ENCODE results near the gene TIMM44. TPM values are rescaled to one million over a fixed set of nuclear protein-coding genes. Genes with fewer than 3 reads are reported as not detected.

Gene TIMM44
- total and polyA plus RNA-seq, 9 donors = 29.8 to 110 (median 50.3) TPM

- no peak for DNase-seq
- WGBS, 3 donors = 61 to 84% (median 62%) methylated on average over 4 of the region's 4 CpGs
- H3K4me1 ChIP-seq (ENCODE audit: insufficient read depth) = no peaks in the 10 kb centered on the region
- intact Hi-C loops (cut with DNase I) = no loop called here
- H3K27me3 ChIP-seq = no peaks in the 10 kb centered on the region
- no peak overlapping the region for H3K27ac ChIP-seq
- TF ChIP-seq CTCF (IDR thresholded peaks at IDR 0.05) (no peak), EP300 (IDR thresholded peaks at IDR 0.05) (no peak), POLR2A (IDR thresholded peaks at IDR 0.05) (no peak)
- H3K9me3 ChIP-seq = no peaks in the 10 kb centered on the region
- no peak overlapping the region for H3K4me3 ChIP-seq
- H3K36me3 ChIP-seq = no peaks in the 10 kb centered on the region
Measured at GRCh38 chr19:7883105-7883504, 60.4 kb downstream of the TIMM44 start.

GRCh38 chr19:7881910-7882309 lies 61.6 kb downstream of the TIMM44 start:
- Histone ChIP-seq H3K36me3 (no peaks in the 10 kb centered on the region), H3K4me1 (ENCODE audit: insufficient read depth) (no peaks in the 10 kb centered on the region), H3K4me3 (no peak overlapping the region), H3K27me3 (no peaks in the 10 kb centered on the region), H3K27ac (no peak overlapping the region), H3K9me3 (no peaks in the 10 kb centered on the region)
- TF ChIP-seq EP300 (IDR thresholded peaks at IDR 0.05) = no peak
- WGBS, 3 donors = 88 to 93% (median 89%) methylated on average over 3 of the region's 3 CpGs
- no peak for DNase-seq
- intact Hi-C loops (cut with DNase I) = no loop called here

DNA sequence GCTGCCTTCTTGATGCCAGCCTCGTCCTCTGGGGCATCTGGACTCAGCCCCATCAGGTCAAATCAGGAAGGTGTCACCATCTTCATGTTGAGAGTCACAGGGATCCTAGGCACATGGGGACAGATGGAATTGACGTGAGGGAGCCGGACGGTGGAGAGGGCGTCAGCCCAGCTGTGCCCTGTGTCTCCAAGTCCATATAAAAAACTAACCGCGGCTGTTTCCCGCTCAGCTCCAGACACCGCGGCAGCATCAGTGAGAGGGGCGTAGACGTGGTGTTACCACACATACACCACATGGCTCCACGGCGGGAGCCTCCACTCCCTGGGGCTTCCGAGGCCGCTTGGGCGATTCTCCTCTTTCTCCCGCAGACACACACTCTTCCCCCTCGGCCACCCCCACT lies 63.6 kb downstream of the TIMM44 start:
- intact Hi-C loops (cut with DNase I) = no loop called here
- DNase-seq = no peak
- no peak for TF ChIP-seq CTCF (IDR thresholded peaks at IDR 0.05)
- TF ChIP-seq EP300 (IDR thresholded peaks at IDR 0.05) = no peak
- no peak for TF ChIP-seq POLR2A (IDR thresholded peaks at IDR 0.05)

DNA sequence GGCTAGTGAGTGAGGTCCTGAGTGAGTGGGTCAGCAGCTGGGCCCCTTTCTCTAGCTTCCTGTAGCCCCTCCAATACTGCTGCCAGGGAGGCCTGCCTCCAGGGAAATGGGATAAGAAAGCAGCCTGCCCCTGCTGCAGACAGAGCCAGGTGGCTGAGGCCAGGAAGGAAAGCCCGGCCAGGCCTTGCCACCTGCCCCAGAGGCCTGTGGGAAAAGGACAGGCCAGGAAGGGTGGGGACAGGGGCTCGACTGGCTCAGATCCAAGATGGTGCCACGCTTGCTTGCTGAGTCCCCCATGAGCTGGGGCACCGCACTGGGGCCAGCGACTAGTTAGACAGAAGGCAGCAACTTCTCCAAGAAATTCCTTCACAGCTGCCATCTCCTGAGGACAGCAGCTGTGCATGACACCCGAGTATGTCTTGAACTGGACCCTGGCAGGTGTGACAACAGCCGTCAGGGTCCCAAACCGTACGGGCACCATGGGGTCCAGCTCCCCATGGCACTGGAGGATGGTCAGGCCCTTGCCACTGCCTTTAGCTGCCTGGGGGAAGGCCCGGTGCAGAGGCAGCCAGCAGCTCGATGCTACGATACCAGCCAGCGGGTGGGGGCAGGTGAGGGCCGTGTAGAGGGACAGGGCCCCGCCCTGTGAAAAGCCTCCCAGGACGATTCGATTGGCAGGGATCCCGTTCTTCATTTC lies 64.2 kb downstream of the TIMM44 start:
- intact Hi-C loops (cut with DNase I) = no loop called here

More for the DNA sequence above, 63.6 kb downstream of the TIMM44 start:
- Histone ChIP-seq H3K4me1 (ENCODE audit: insufficient read depth) (no peaks in the 10 kb centered on the region), H3K4me3 (no peak overlapping the region), H3K9me3 (no peaks in the 10 kb centered on the region), H3K36me3 (no peaks in the 10 kb centered on the region), H3K27ac (no peak overlapping the region), H3K27me3 (no peaks in the 10 kb centered on the region)
- 71 to 78% (median 72%) methylated on average over 19 of the region's 19 CpGs for WGBS, 3 donors

More for the DNA sequence above, 64.2 kb downstream of the TIMM44 start:
- Histone ChIP-seq H3K4me1 (ENCODE audit: insufficient read depth) (no peaks in the 10 kb centered on the region), H3K9me3 (no peaks in the 10 kb centered on the region), H3K27me3 (no peaks in the 10 kb centered on the region), H3K36me3 (no peaks in the 10 kb centered on the region), H3K4me3 (no peak overlapping the region), H3K27ac (no peak overlapping the region)
- DNase-seq = peak in 1 of 5 donors; percentile 17
- TF ChIP-seq CTCF (IDR thresholded peaks at IDR 0.05) (no peak), POLR2A (IDR thresholded peaks at IDR 0.05) (no peak), EP300 (IDR thresholded peaks at IDR 0.05) (no peak)
- 61 to 64% (median 62%) methylated on average over 18 of the region's 18 CpGs for WGBS, 3 donors

Measured in ovary (tissue), 9 donors.